Neural cell (in vitro differentiated cells): Measurements from ENCODE around the gene ANO8. TPM values are rescaled to one million over a fixed set of nuclear protein-coding genes. Genes with fewer than 3 reads are reported as not detected.
"Not testable (repeated sequence)": the region's sequence is repeated elsewhere in the genome, so short reads cannot be mapped to it uniquely, and the experiment has no call there.

Experiments used
- H2AFZ ChIP-seq: fragments of 200-600, 300-800 bp; sonication (generic), shearing (Covaris generic); 2 replicates; pipeline ENCODE4 v1.6.0; 2014; ENCODE audit warnings: low read depth, mild to moderate bottlenecking, antibody characterized with exemption, low read length, moderate library complexity
- H3F3A ChIP-seq: fragments of 200-600 bp; shearing (Covaris generic); 2 replicates; pipeline ENCODE4 v1.6.1; 2016; ENCODE audit warnings: mild to moderate bottlenecking, moderate library complexity, mixed read lengths, antibody characterized with exemption, low read length; ENCODE audit not compliant: insufficient read depth, poor library complexity, severe bottlenecking
- H3K27ac ChIP-seq: fragments of 200-600, 300-800 bp; sonication (generic), shearing (Covaris generic); 2 replicates; pipeline ENCODE4 v1.5.1; 2014; ENCODE audit warnings: mild to moderate bottlenecking, low read length, moderate library complexity
- H3K27me3 ChIP-seq: fragments of 300-800, 200-600 bp; sonication (generic), shearing (Covaris generic); 2 replicates; pipeline ENCODE4 v1.6.0; 2014; ENCODE audit warnings: mild to moderate bottlenecking, low read depth, low read length, moderate library complexity; ENCODE audit not compliant: insufficient read depth
- H3K36me3 ChIP-seq: fragments of 300-800, 200-600 bp; sonication (generic), shearing (Covaris generic); 2 replicates; pipeline ENCODE4 v1.5.1; 2014; ENCODE audit warnings: mild to moderate bottlenecking, antibody characterized with exemption, low read length, moderate library complexity; ENCODE audit not compliant: insufficient read depth
- H3K4me2 ChIP-seq: fragments of 300-800, 200-600 bp; sonication (generic), shearing (Covaris generic); 2 replicates; pipeline ENCODE4 v1.6.0; 2014; ENCODE audit warnings: mild to moderate bottlenecking, low read length
- H3K4me3 ChIP-seq: fragments of 300-800, 200-600 bp; sonication (generic), shearing (Covaris generic); 2 replicates; pipeline ENCODE4 v1.5.1; 2014; ENCODE audit warnings: mild to moderate bottlenecking, low read length, moderate library complexity
- H3K79me2 ChIP-seq: fragments of 200-600 bp; shearing (Covaris generic); replicated peaks from 2 replicates; pipeline ENCODE4 v1.6.0; 2014; ENCODE audit warnings: mild to moderate bottlenecking, low read length, moderate library complexity; ENCODE audit not compliant: insufficient read depth
- H3K9ac ChIP-seq: fragments of 300-800, 200-600 bp; sonication (generic), shearing (Covaris generic); 2 replicates; pipeline ENCODE4 v1.6.1; 2016; ENCODE audit warnings: mild to moderate bottlenecking, low read length, mixed read lengths
- H3K9me2 ChIP-seq: fragments of 200-600 bp; shearing (Covaris generic); 2 replicates; pipeline ENCODE4 v1.6.1; 2016; ENCODE audit warnings: mild to moderate bottlenecking, low read length, mixed read lengths; ENCODE audit not compliant: insufficient read depth
- H3K9me3 ChIP-seq: fragments of 200-600, 300-800 bp; sonication (generic), shearing (Covaris generic); 2 replicates; pipeline ENCODE4 v1.6.1; 2016; ENCODE audit warnings: mild to moderate bottlenecking, mixed run types, low read length, moderate library complexity, mixed read lengths
- H4K20me1 ChIP-seq: fragments of 200-600 bp; shearing (Covaris generic); 2 replicates; pipeline ENCODE4 v1.6.1; 2016; ENCODE audit warnings: mild to moderate bottlenecking, mixed run types; ENCODE audit not compliant: insufficient read depth
- CTCF ChIP-seq: fragments of 450-650 bp; IDR thresholded peaks from 2 replicates; pipeline ENCODE4 v1.5.1; 2014; ENCODE audit warnings: antibody characterized with exemption, mild to moderate bottlenecking, moderate library complexity; ENCODE audit not compliant: poor library complexity, severe bottlenecking
- EP300 ChIP-seq: fragments of 450-650 bp; conservative IDR thresholded peaks from 2 replicates; pipeline ENCODE4 v1.6.1; 2014; ENCODE audit warnings: antibody characterized with exemption, mild to moderate bottlenecking, moderate library complexity; ENCODE audit not compliant: poor library complexity, severe bottlenecking
- EZH2 ChIP-seq: fragments of 200-600, 300-800 bp; shearing (Covaris generic), sonication (generic); IDR thresholded peaks from 2 replicates; pipeline ENCODE4 v1.6.1; 2014; ENCODE audit warnings: antibody characterized with exemption, low read length, borderline replicate concordance, mild to moderate bottlenecking; ENCODE audit not compliant: insufficient read depth, poor library complexity, severe bottlenecking
- MXI1 ChIP-seq: fragments of 450-650 bp; conservative IDR thresholded peaks from 2 replicates; pipeline ENCODE4 v1.6.1; 2014; ENCODE audit warnings: antibody characterized with exemption, mild to moderate bottlenecking; ENCODE audit not compliant: poor library complexity, severe bottlenecking
- POLR2AphosphoS5 ChIP-seq: IDR thresholded peaks from 2 replicates; pipeline ENCODE4 v1.6.1; 2012
- RAD21 ChIP-seq: fragments of 450-650 bp; conservative IDR thresholded peaks from 2 replicates; pipeline ENCODE4 v1.6.1; 2014; ENCODE audit warnings: antibody characterized with exemption, mild to moderate bottlenecking, moderate library complexity
- SMC3 ChIP-seq: fragments of 450-650 bp; conservative IDR thresholded peaks from 2 replicates; pipeline ENCODE4 v1.6.1; 2014; ENCODE audit warnings: antibody characterized with exemption, mild to moderate bottlenecking, moderate library complexity; ENCODE audit not compliant: poor library complexity
- TAF1 ChIP-seq: IDR thresholded peaks from 2 replicates; pipeline ENCODE4 v1.6.1; 2012; ENCODE audit warnings: low read depth
- polyA plus RNA-seq: library from polyadenylated mRNA; depleted of rRNA; stranded (reverse); fragments of >200 nt; gene quantifications from 2 replicates; pipeline ENCODE4 v1.2.3, GENCODE V29; 2014
- TF ChIP-seq, protein P1 (sequence below): IDR thresholded peaks from 2 replicates; pipeline ENCODE4 v1.6.1; 2012; ENCODE audit warnings: borderline replicate concordance

ANO8 gene
- polyA plus RNA-seq, 1 donor from 2014 or later, result 51.3 TPM

DNA sequence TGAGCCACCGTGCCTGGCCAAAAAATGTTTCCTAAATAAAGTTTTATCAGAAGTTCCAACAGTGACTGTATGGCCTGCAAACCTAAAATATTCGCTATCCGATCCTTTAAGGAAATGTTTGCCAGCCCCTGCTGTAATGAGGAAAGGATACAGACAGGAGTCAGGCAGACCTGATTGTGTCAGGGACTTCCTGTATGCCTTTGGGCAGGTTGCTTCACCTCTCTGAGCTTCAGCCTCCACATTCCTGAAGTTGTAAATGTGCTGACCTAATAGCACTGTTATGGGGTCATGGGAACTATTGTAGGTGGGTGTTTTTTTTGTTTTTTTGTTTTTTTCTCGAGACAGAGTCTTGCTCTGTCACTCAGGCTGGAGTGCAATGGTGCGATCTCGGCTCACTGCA, 37.7 kb downstream of the ANO8 start:
- no peak overlapping the region for H2AFZ ChIP-seq
- no peaks in the 10 kb centered on the region for H3K27me3 ChIP-seq
- peaks cover 6% of the 10 kb centered on the region for H3K36me3 ChIP-seq
- H3K4me3 ChIP-seq, result no peak overlapping the region
- H3K9me3 ChIP-seq, result peaks cover 5% of the 10 kb centered on the region
- H4K20me1 ChIP-seq, result no peaks in the 10 kb centered on the region
- H3K27ac ChIP-seq, result no peak overlapping the region
- TF ChIP-seq EP300 (no peak), POLR2AphosphoS5 (no peak), EZH2 (no peak), SMC3 (no peak), MXI1 (no peak), RAD21 (no peak), CTCF (no peak), TAF1 (no peak)
- TF ChIP-seq, protein P1, sequence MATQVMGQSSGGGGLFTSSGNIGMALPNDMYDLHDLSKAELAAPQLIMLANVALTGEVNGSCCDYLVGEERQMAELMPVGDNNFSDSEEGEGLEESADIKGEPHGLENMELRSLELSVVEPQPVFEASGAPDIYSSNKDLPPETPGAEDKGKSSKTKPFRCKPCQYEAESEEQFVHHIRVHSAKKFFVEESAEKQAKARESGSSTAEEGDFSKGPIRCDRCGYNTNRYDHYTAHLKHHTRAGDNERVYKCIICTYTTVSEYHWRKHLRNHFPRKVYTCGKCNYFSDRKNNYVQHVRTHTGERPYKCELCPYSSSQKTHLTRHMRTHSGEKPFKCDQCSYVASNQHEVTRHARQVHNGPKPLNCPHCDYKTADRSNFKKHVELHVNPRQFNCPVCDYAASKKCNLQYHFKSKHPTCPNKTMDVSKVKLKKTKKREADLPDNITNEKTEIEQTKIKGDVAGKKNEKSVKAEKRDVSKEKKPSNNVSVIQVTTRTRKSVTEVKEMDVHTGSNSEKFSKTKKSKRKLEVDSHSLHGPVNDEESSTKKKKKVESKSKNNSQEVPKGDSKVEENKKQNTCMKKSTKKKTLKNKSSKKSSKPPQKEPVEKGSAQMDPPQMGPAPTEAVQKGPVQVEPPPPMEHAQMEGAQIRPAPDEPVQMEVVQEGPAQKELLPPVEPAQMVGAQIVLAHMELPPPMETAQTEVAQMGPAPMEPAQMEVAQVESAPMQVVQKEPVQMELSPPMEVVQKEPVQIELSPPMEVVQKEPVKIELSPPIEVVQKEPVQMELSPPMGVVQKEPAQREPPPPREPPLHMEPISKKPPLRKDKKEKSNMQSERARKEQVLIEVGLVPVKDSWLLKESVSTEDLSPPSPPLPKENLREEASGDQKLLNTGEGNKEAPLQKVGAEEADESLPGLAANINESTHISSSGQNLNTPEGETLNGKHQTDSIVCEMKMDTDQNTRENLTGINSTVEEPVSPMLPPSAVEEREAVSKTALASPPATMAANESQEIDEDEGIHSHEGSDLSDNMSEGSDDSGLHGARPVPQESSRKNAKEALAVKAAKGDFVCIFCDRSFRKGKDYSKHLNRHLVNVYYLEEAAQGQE, result no peak
- no peaks in the 10 kb centered on the region for H3K79me2 ChIP-seq
- no peaks in the 10 kb centered on the region for H3K9me2 ChIP-seq
- no peak overlapping the region for H3K4me2 ChIP-seq
- no peaks in the 10 kb centered on the region for H3F3A ChIP-seq
- no peak overlapping the region for H3K9ac ChIP-seq

DNA sequence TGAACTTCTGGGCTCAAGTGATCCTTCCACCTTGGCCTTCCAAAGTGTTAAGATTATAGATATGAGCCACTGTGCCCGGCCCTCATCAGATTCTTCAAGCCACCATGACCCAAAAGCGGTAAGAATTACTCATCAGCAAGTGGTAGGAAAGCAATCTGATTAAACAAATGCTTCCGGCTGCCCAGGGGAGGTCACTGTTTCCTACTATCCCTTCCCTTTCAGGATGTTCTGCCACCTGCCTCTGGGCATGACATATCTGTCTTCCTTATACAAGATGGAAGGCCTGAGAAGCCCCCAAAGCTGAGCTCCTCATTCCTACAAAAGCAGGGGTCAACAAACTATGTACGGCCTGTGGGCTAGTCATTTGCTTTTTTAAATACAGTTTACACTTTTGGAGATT, 38.4 kb downstream of the ANO8 start:
- no peak overlapping the region for H3K4me2 ChIP-seq
- peaks cover 6% of the 10 kb centered on the region for H3K36me3 ChIP-seq

GRCh38 chr19:17295551-17295950, 39.1 kb downstream of the ANO8 start:
- not testable (repeated sequence) for H4K20me1 ChIP-seq, H3K4me2 ChIP-seq, H3K36me3 ChIP-seq, H3K9me2 ChIP-seq, H3K27ac ChIP-seq, H3K79me2 ChIP-seq, H3K9ac ChIP-seq, H3K27me3 ChIP-seq, H3F3A ChIP-seq, H3K4me3 ChIP-seq, H3K9me3 ChIP-seq, H2AFZ ChIP-seq

More for the DNA sequence above, 38.4 kb downstream of the ANO8 start:
- H3F3A ChIP-seq, result no peaks in the 10 kb centered on the region
- no peak for TF ChIP-seq SMC3
- TF ChIP-seq EP300, result no peak
- H3K9ac ChIP-seq, result no peak overlapping the region
- H3K27me3 ChIP-seq, result no peaks in the 10 kb centered on the region
- H3K79me2 ChIP-seq, result no peaks in the 10 kb centered on the region
- no peak overlapping the region for H3K4me3 ChIP-seq
- no peak overlapping the region for H3K27ac ChIP-seq
- H3K9me2 ChIP-seq, result no peaks in the 10 kb centered on the region
- H2AFZ ChIP-seq, result no peak overlapping the region
- H3K9me3 ChIP-seq, result peaks cover 5% of the 10 kb centered on the region
- no peaks in the 10 kb centered on the region for H4K20me1 ChIP-seq
